CD14-positive monocyte (primary cell): Measurements from ENCODE around the gene PCBP3. TPM values are rescaled to one million over a fixed set of nuclear protein-coding genes. Genes with fewer than 3 reads are reported as not detected.

ENCODE experiments used
- DNase-seq, 3 donors: peaks; one replicate each; pipeline ENCODE4 v3.0.0-alpha.2; 2011 to 2022
- H2AFZ ChIP-seq: 2 replicates; pipeline ENCODE4 v1.6.0; 2012; ENCODE audit warnings: mild to moderate bottlenecking, low read depth, low read length, inconsistent platforms; ENCODE audit not compliant: insufficient read depth, poor library complexity, severe bottlenecking
- H3K27ac ChIP-seq, 2 donors: 1 replicate in 1 of 2; 2 replicates in 1 of 2; pipeline ENCODE4 v1.5.1; 2012 to 2013; ENCODE audit warnings: low read length in 2 of 2, control low read depth in 1 of 2, inconsistent platforms in 1 of 2, low read depth in 1 of 2, mild to moderate bottlenecking in 1 of 2
- H3K27me3 ChIP-seq, 2 donors: one replicate each; pipeline versions ENCODE4 v1.6.0 to v1.6.1; 2011 to 2013; ENCODE audit warnings: low read length in 2 of 2; ENCODE audit not compliant: control insufficient read depth in 2 of 2, insufficient read depth in 2 of 2
- H3K36me3 ChIP-seq, 2 donors: replicated peaks in 1 of 2; 1 replicate in 1 of 2; 2 replicates in 1 of 2; pipeline versions ENCODE4 v1.5.1 to v1.6.1; 2012 to 2013; ENCODE audit warnings: low read length in 2 of 2, control low read depth in 1 of 2, inconsistent platforms in 1 of 2, mild to moderate bottlenecking in 1 of 2; ENCODE audit not compliant: insufficient read depth in 2 of 2, control insufficient read depth in 1 of 2
- H3K4me1 ChIP-seq, 2 donors: 1 replicate in 1 of 2; 2 replicates in 1 of 2; pipeline versions ENCODE4 v1.5.1 to v1.6.1; 2012 to 2013; ENCODE audit warnings: low read length in 2 of 2, control low read depth in 1 of 2, inconsistent platforms in 1 of 2, mild to moderate bottlenecking in 1 of 2, moderate library complexity in 1 of 2; ENCODE audit not compliant: insufficient read depth in 2 of 2, control insufficient read depth in 1 of 2
- H3K4me2 ChIP-seq: replicated peaks from 2 replicates; pipeline ENCODE3; 2012; ENCODE audit warnings: low read length, moderate library complexity, mild to moderate bottlenecking; ENCODE audit not compliant: poor library complexity, severe bottlenecking; ENCODE audit errors: extremely low read depth
- H3K4me3 ChIP-seq, 3 experiments: fragments of 200-600 bp in 1 of 3; sonication (generic) in 1 of 3; replicated peaks in 1 of 3; 1 replicate in 2 of 3; 2 replicates in 1 of 3; pipeline ENCODE4 v1.5.1; 2011 to 2013; ENCODE audit warnings: low read length in 3 of 3, mild to moderate bottlenecking in 3 of 3, control low read depth in 2 of 3, low read depth in 2 of 3, inconsistent platforms in 1 of 3, moderate library complexity in 1 of 3
- H3K79me2 ChIP-seq: 2 replicates; pipeline ENCODE4 v1.6.0; 2012; ENCODE audit warnings: mild to moderate bottlenecking, control low read depth, inconsistent platforms, low read length, moderate library complexity; ENCODE audit not compliant: insufficient read depth
- H3K9ac ChIP-seq: 2 replicates; pipeline ENCODE4 v1.6.0; 2017; ENCODE audit warnings: low read length, mild to moderate bottlenecking; ENCODE audit not compliant: insufficient read depth, poor library complexity, severe bottlenecking
- H3K9me3 ChIP-seq, 2 donors: replicated peaks in 1 of 2; 1 replicate in 1 of 2; 2 replicates in 1 of 2; pipeline versions ENCODE4 v1.5.1 to v1.6.1; 2012 to 2013; ENCODE audit warnings: low read length in 2 of 2, control low read depth in 1 of 2; ENCODE audit not compliant: control insufficient read depth in 1 of 2, insufficient read depth in 1 of 2
- H4K20me1 ChIP-seq: 2 replicates; pipeline ENCODE4 v1.6.0; 2012; ENCODE audit warnings: mild to moderate bottlenecking, low read length, control low read depth, moderate library complexity; ENCODE audit not compliant: insufficient read depth
- H3K27ac Mint-ChIP-seq, 7 donors: one replicate each; pipeline ENCODE4 v1.8.0; 2020; ENCODE audit warnings: mild to moderate bottlenecking in 7 of 7, mixed read lengths in 7 of 7, moderate library complexity in 6 of 7, inconsistent platforms in 2 of 7
- H3K27me3 Mint-ChIP-seq, 3 donors: one replicate each; pipeline ENCODE4 v1.8.0; 2021 to 2022; ENCODE audit warnings: low read depth in 3 of 3, mild to moderate bottlenecking in 3 of 3, mixed read lengths in 3 of 3, moderate library complexity in 3 of 3, inconsistent platforms in 1 of 3
- H3K36me3 Mint-ChIP-seq, 2 donors: one replicate each; pipeline ENCODE4 v1.8.0; 2020; ENCODE audit warnings: mixed read lengths in 2 of 2, inconsistent platforms in 1 of 2, mild to moderate bottlenecking in 1 of 2
- H3K4me1 Mint-ChIP-seq: one replicate; pipeline ENCODE4 v1.8.0; 2020; ENCODE audit warnings: mild to moderate bottlenecking, mixed read lengths
- H3K4me3 Mint-ChIP-seq, 2 donors: one replicate each; pipeline ENCODE4 v1.8.0; 2020; ENCODE audit warnings: mild to moderate bottlenecking in 2 of 2, mixed read lengths in 2 of 2, moderate library complexity in 1 of 2
- H3K9me3 Mint-ChIP-seq, 7 donors: one replicate each; pipeline ENCODE4 v1.8.0; 2020 to 2022; ENCODE audit warnings: mixed read lengths in 7 of 7, mild to moderate bottlenecking in 6 of 7, moderate library complexity in 6 of 7, inconsistent platforms in 2 of 7
- CTCF ChIP-seq: fragments of 200-600 bp; IDR thresholded peaks from one replicate; pipeline ENCODE4 v1.8.0; 2022; ENCODE audit warnings: antibody characterized with exemption, mild to moderate bottlenecking
- WGBS: methylation state at CpG from one replicate; pipeline ENCODE4 v1.1.5; 2013; ENCODE audit warnings: missing lambda C conversion rate; ENCODE audit not compliant: insufficient coverage; 5-methylcytosine and 5-hydroxymethylcytosine counted together
- intact Hi-C, 2 donors: fragments of 100-400 bp; cut with micrococcal nuclease; formaldehyde crosslinking; loops; one replicate each; pipeline versions ENCODE4 v1.15.0 to v1.15.1; 2023
- polyA plus RNA-seq, 3 donors: library from polyadenylated mRNA; depleted of rRNA in 1 of 3; unstranded in 2 of 3; stranded (reverse) in 1 of 3; fragments of 300-500 nt in 2 of 3; fragments of >200 nt in 1 of 3; fragmentation: Illumina TruSeq in 2 of 3; gene quantifications; 1 replicate in 2 of 3; 2 replicates in 1 of 3; pipeline ENCODE4 v1.2.3, GENCODE V29; 2012 to 2021

PCBP3 gene
- polyA plus RNA-seq, 3 donors = 0.34 to 0.49 TPM; not detected in 1

GRCh38 chr21:45889256-45889655 lies 245.7 kb downstream of the PCBP3 start:
- Mint-ChIP-seq H3K27me3 (peaks cover 0 to 4% (median 0%) of the 10 kb centered on the region in 3 donors), H3K9me3 (no peaks in the 10 kb centered on the region), H3K4me1 (peaks cover 36% of the 10 kb centered on the region), H3K4me3 (no peak overlapping the region), H3K36me3 (no peaks in the 10 kb centered on the region), H3K27ac (peak overlapping the region in 1 of 7 donors; percentile 22)
- no peaks in the 10 kb centered on the region for H3K79me2 ChIP-seq
- no peaks in the 10 kb centered on the region for H3K9me3 ChIP-seq
- no peak overlapping the region for H3K27ac ChIP-seq
- H3K4me3 ChIP-seq = no peak overlapping the region
- no peak for TF ChIP-seq CTCF
- no peak overlapping the region for H3K9ac ChIP-seq
- H2AFZ ChIP-seq = no peak overlapping the region
- H4K20me1 ChIP-seq = no peaks in the 10 kb centered on the region
- no peak overlapping the region for H3K4me2 ChIP-seq
- H3K27me3 ChIP-seq = no peaks in the 10 kb centered on the region
- WGBS = 90% methylated on average over 5 of the region's 10 CpGs
- H3K4me1 ChIP-seq = peaks cover 21 to 22% of the 10 kb centered on the region in 2 donors
- intact Hi-C loops = no loop called here
- no peaks in the 10 kb centered on the region for H3K36me3 ChIP-seq
- DNase-seq = no peak

GRCh38 chr21:45889961-45890360 lies 246.4 kb downstream of the PCBP3 start:
- H3K4me3 ChIP-seq = no peak overlapping the region
- no peak overlapping the region for H3K27ac ChIP-seq
- no peak overlapping the region for H3K4me2 ChIP-seq
- H3K9me3 Mint-ChIP-seq = no peaks in the 10 kb centered on the region
- TF ChIP-seq CTCF = no peak
- H3K9ac ChIP-seq = no peak overlapping the region
- no peaks in the 10 kb centered on the region for H4K20me1 ChIP-seq
- no peaks in the 10 kb centered on the region for H3K27me3 ChIP-seq
- H2AFZ ChIP-seq = no peak overlapping the region
- no peaks in the 10 kb centered on the region for H3K9me3 ChIP-seq
- H3K36me3 ChIP-seq = no peaks in the 10 kb centered on the region
- H3K79me2 ChIP-seq = no peaks in the 10 kb centered on the region
- H3K4me3 Mint-ChIP-seq = no peak overlapping the region
- intact Hi-C loops = no loop called here
- H3K36me3 Mint-ChIP-seq = no peaks in the 10 kb centered on the region
- peaks cover 0 to 6% (median 0%) of the 10 kb centered on the region in 3 donors for H3K27me3 Mint-ChIP-seq
- WGBS = 95% methylated on average over 9 of the region's 10 CpGs
- H3K27ac Mint-ChIP-seq = peak overlapping the region in 1 of 7 donors; percentile 9
- peaks cover 36% of the 10 kb centered on the region for H3K4me1 Mint-ChIP-seq
- DNase-seq = no peak
- H3K4me1 ChIP-seq = peaks cover 21 to 22% of the 10 kb centered on the region in 2 donors
